GM19468 (cell line): ENCODE data around the gene ARHGAP12.

Experiments used
- ATAC-seq: cut with Tn5 transposase; IDR thresholded peaks from one replicate; pipeline ENCODE4 v1.9.1; 2021; ENCODE audit warnings: mild to moderate bottlenecking, moderate library complexity, moderate number of reproducible peaks; ENCODE audit not compliant: unreplicated experiment; ENCODE audit errors: extremely low read depth

Gene ARHGAP12

GRCh38 chr10:31836569-31837406 is 91.8 kb downstream of the ARHGAP12 start:
- no peak for ATAC-seq

- no peak for ATAC-seq
Measured at GRCh38 chr10:31833753-31834152, 94.9 kb downstream of the ARHGAP12 start.

GRCh38 chr10:31832261-31832660 is 96.4 kb downstream of the ARHGAP12 start:
- no peak for ATAC-seq

- ATAC-seq, result no peak
Measured at GRCh38 chr10:31830887-31831286, 97.7 kb downstream of the ARHGAP12 start.

- ATAC-seq, result no peak
Measured at GRCh38 chr10:31829776-31830175, 98.9 kb downstream of the ARHGAP12 start.

- ATAC-seq, result no peak
Measured at GRCh38 chr10:31823358-31823757, 105.3 kb downstream of the ARHGAP12 start.

- no peak for ATAC-seq
Measured at GRCh38 chr10:31822616-31823318, 105.9 kb downstream of the ARHGAP12 start.

GRCh38 chr10:31822150-31822549 is 106.5 kb downstream of the ARHGAP12 start:
- ATAC-seq, result no peak

- ATAC-seq, result no peak
Measured at GRCh38 chr10:31820778-31821369, 107.8 kb downstream of the ARHGAP12 start.

GRCh38 chr10:31820096-31820495 is 108.5 kb downstream of the ARHGAP12 start:
- ATAC-seq, result no peak

- ATAC-seq, result no peak
Measured at GRCh38 chr10:31819391-31819820, 109.2 kb downstream of the ARHGAP12 start.

- ATAC-seq, result no peak
Measured at GRCh38 chr10:31816318-31816717, 112.3 kb downstream of the ARHGAP12 start.

GRCh38 chr10:31808258-31809218 is 120.1 kb downstream of the ARHGAP12 start:
- no peak for ATAC-seq

- no peak for ATAC-seq
Measured at GRCh38 chr10:31804352-31804810, 124.2 kb downstream of the ARHGAP12 start.

- ATAC-seq, result no peak
Measured at GRCh38 chr10:31803606-31804351, 124.9 kb downstream of the ARHGAP12 start.

- ATAC-seq, result no peak
Measured at GRCh38 chr10:31799181-31799580, 129.4 kb downstream of the ARHGAP12 start.

GRCh38 chr10:31792745-31793144 is 135.9 kb downstream of the ARHGAP12 start:
- ATAC-seq, result no peak

GRCh38 chr10:31789555-31789954 is 139.1 kb downstream of the ARHGAP12 start:
- ATAC-seq, result no peak

- ATAC-seq, result no peak
Measured at GRCh38 chr10:31782701-31783100, 145.9 kb downstream of the ARHGAP12 start.
